Liver (tissue), 9 donors: Measurements from ENCODE around the gene IGHMBP2. TPM values are rescaled to one million over a fixed set of nuclear protein-coding genes. Genes with fewer than 3 reads are reported as not detected.

Experiments used
- DNase-seq: peaks from one replicate; pipeline ENCODE4 v3.0.0-alpha.2; 2017; ENCODE audit warnings: low spot score
- H3K27ac ChIP-seq, 2 donors: one replicate each; pipeline ENCODE4 v1.7.0; 2013; ENCODE audit warnings: inconsistent platforms in 2 of 2, low read length in 2 of 2, control low read depth in 1 of 2, low read depth in 1 of 2, mild to moderate bottlenecking in 1 of 2
- H3K27me3 ChIP-seq, 4 donors: one replicate each; pipeline versions ENCODE4 v1.6.1 to v1.7.0; 2013; ENCODE audit warnings: low read length in 3 of 4, inconsistent platforms in 1 of 4, mild to moderate bottlenecking in 1 of 4, moderate library complexity in 1 of 4; ENCODE audit not compliant: control insufficient read depth in 4 of 4, insufficient read depth in 4 of 4
- H3K36me3 ChIP-seq, 4 donors: one replicate each; pipeline versions ENCODE4 v1.6.1 to v1.7.0; 2013; ENCODE audit warnings: low read length in 3 of 4, mild to moderate bottlenecking in 3 of 4, low read depth in 1 of 4, moderate library complexity in 1 of 4; ENCODE audit not compliant: control insufficient read depth in 4 of 4, insufficient read depth in 3 of 4
- H3K4me1 ChIP-seq, 4 donors: one replicate each; pipeline versions ENCODE4 v1.6.1 to v1.7.0; 2013; ENCODE audit warnings: low read length in 3 of 4, mild to moderate bottlenecking in 3 of 4, moderate library complexity in 1 of 4; ENCODE audit not compliant: control insufficient read depth in 4 of 4, insufficient read depth in 4 of 4
- H3K4me3 ChIP-seq, 3 donors: one replicate each; pipeline versions ENCODE4 v1.6.1 to v1.7.0; 2013; ENCODE audit warnings: low read length in 3 of 3, control low read depth in 1 of 3, low read depth in 1 of 3, mild to moderate bottlenecking in 1 of 3
- H3K9ac ChIP-seq, 2 donors: one replicate each; pipeline ENCODE4 v1.7.0; 2013; ENCODE audit warnings: low read length in 2 of 2, mild to moderate bottlenecking in 2 of 2, moderate library complexity in 2 of 2, control low read depth in 1 of 2, low read depth in 1 of 2
- H3K9me3 ChIP-seq, 4 donors: one replicate each; pipeline versions ENCODE4 v1.6.1 to v1.7.0; 2013; ENCODE audit warnings: low read length in 3 of 4; ENCODE audit not compliant: control insufficient read depth in 4 of 4
- ATF3 ChIP-seq: IDR thresholded peaks from 2 replicates; pipeline ENCODE4 v1.6.1; 2016; ENCODE audit warnings: antibody characterized with exemption
- CTCF ChIP-seq: fragments of 150-350 bp; IDR thresholded peaks from 2 replicates; pipeline ENCODE4 v1.5.1; 2017; ENCODE audit warnings: improper control_type of control experiment, low read depth, low read length; ENCODE audit not compliant: missing input control
- EGR1 ChIP-seq, 2 donors: IDR thresholded peaks; 2 replicates each; pipeline ENCODE4 v1.6.1; 2016 to 2018; ENCODE audit warnings: antibody characterized with exemption in 2 of 2, low read depth in 2 of 2
- FOXA1 ChIP-seq: IDR thresholded peaks from 2 replicates; pipeline ENCODE4 v1.6.1; 2016; ENCODE audit warnings: antibody characterized with exemption
- FOXA2 ChIP-seq: IDR thresholded peaks from 2 replicates; pipeline ENCODE4 v1.6.1; 2016; ENCODE audit warnings: antibody characterized with exemption
- HNF4A ChIP-seq, 2 donors: conservative IDR thresholded peaks; 2 replicates each; pipeline ENCODE4 v1.6.1; 2016; ENCODE audit warnings: antibody characterized with exemption in 2 of 2, mild to moderate bottlenecking in 2 of 2
- HNF4G ChIP-seq: IDR thresholded peaks from 2 replicates; pipeline ENCODE4 v1.6.1; 2016; ENCODE audit warnings: antibody characterized with exemption
- JUND ChIP-seq, 2 donors: IDR thresholded peaks; 2 replicates each; pipeline ENCODE4 v1.6.1; 2016; ENCODE audit warnings: antibody characterized with exemption in 2 of 2
- MAX ChIP-seq: IDR thresholded peaks from 2 replicates; pipeline ENCODE4 v1.6.1; 2016; ENCODE audit warnings: antibody characterized with exemption
- NR2F2 ChIP-seq: IDR thresholded peaks from 2 replicates; pipeline ENCODE4 v1.6.1; 2016; ENCODE audit warnings: antibody characterized with exemption
- REST ChIP-seq: IDR thresholded peaks from 2 replicates; pipeline ENCODE4 v1.6.1; 2016; ENCODE audit warnings: antibody characterized with exemption, mild to moderate bottlenecking
- RXRA ChIP-seq, 2 donors: IDR thresholded peaks; 2 replicates each; pipeline ENCODE4 v1.6.1; 2017 to 2018; ENCODE audit warnings: antibody characterized with exemption in 2 of 2, mild to moderate bottlenecking in 1 of 2
- SP1 ChIP-seq: IDR thresholded peaks from 2 replicates; pipeline ENCODE4 v1.6.1; 2018; ENCODE audit warnings: antibody characterized with exemption, mild to moderate bottlenecking
- TAF1 ChIP-seq: conservative IDR thresholded peaks from 2 replicates; pipeline ENCODE4 v1.6.1; 2016; ENCODE audit warnings: antibody characterized with exemption, mild to moderate bottlenecking
- YY1 ChIP-seq: IDR thresholded peaks from 2 replicates; pipeline ENCODE4 v1.6.1; 2016; ENCODE audit warnings: antibody characterized with exemption, mild to moderate bottlenecking
- ZBTB33 ChIP-seq: IDR thresholded peaks from 2 replicates; pipeline ENCODE4 v1.6.1; 2016; ENCODE audit warnings: antibody characterized with exemption
- WGBS: extraction: QIAGEN DNeasy Blood & Tissue Kit; methylation state at CpG from one replicate; pipeline ENCODE4 v1.1.7; 2013; 5-methylcytosine and 5-hydroxymethylcytosine counted together
- polyA plus RNA-seq, 2 donors: library from polyadenylated mRNA; stranded (reverse) in 1 of 2; unstranded in 1 of 2; fragments of 200-250 nt in 1 of 2; fragments of >200 nt in 1 of 2; fragmentation: Nextera tagmentation in 1 of 2; extraction: Ambion mirVana in 1 of 2; gene quantifications; one replicate each; pipeline versions ENCODE4 v1.2.1 to v1.2.3, GENCODE V29; 2013 to 2015
- total RNA-seq, 2 donors: library from RNA; depleted of rRNA; stranded (reverse); fragments of >200 nt; gene quantifications; one replicate each; pipeline ENCODE4 v1.2.3, GENCODE V29; 2014
- donor health status: healthy.
- donor health status: healthy.
- donor health status: healthy.
- donor health status: healthy.
- donor health status: healthy.

IGHMBP2 gene
- total and polyA plus RNA-seq, 4 donors = 5.7 to 14.0 (median 7.0) TPM

- TF ChIP-seq REST = no peak
- no peak for TF ChIP-seq HNF4A (conservative IDR thresholded peaks at IDR 0.05)
- TF ChIP-seq ZBTB33 = no peak
- TF ChIP-seq EGR1 (IDR thresholded peaks at IDR 0.05; ENCODE audit: low read depth in 2 of 2) = no peak
- no peak for TF ChIP-seq JUND (IDR thresholded peaks at IDR 0.05)
- TF ChIP-seq FOXA2 = no peak
- no peak for TF ChIP-seq MAX
- TF ChIP-seq ATF3 = no peak
Observed at GRCh38 chr11:68892576-68892975, 11.1 kb upstream of the IGHMBP2 start (continued).

GRCh38 chr11:68893282-68893681 lies 10.4 kb upstream of the IGHMBP2 start:
- Histone ChIP-seq H3K9me3 (no peaks in the 10 kb centered on the region), H3K4me3 (no peak overlapping the region), H3K27ac (no peak overlapping the region), H3K36me3 (peaks cover 6 to 49% (median 32%) of the 10 kb centered on the region in 4 donors), H3K4me1 (peaks cover 4 to 16% (median 12%) of the 10 kb centered on the region in 4 donors), H3K27me3 (no peaks in the 10 kb centered on the region), H3K9ac (no peak overlapping the region)
- TF ChIP-seq FOXA1 = no peak
- no peak for TF ChIP-seq YY1
- TF ChIP-seq REST = no peak
- no peak for TF ChIP-seq TAF1
- no peak for TF ChIP-seq NR2F2
- TF ChIP-seq MAX = no peak
- no peak for TF ChIP-seq RXRA (IDR thresholded peaks at IDR 0.05)
- no peak for TF ChIP-seq CTCF
- TF ChIP-seq EGR1 (IDR thresholded peaks at IDR 0.05; ENCODE audit: low read depth in 2 of 2) = no peak
- no peak for TF ChIP-seq HNF4A (conservative IDR thresholded peaks at IDR 0.05)
- no peak for TF ChIP-seq HNF4G
- no peak for TF ChIP-seq SP1
- TF ChIP-seq FOXA2 = no peak
- no peak for TF ChIP-seq ZBTB33
- WGBS = 91% methylated on average over 5 of the region's 5 CpGs
- DNase-seq = no peak
